K562 (cell line): ENCODE results near the gene BHLHE40. TPM values are rescaled to one million over a fixed set of nuclear protein-coding genes. Genes with fewer than 3 reads are reported as not detected.

Source experiments
- CHD2 ChIP-seq: IDR thresholded peaks from 2 replicates; pipeline ENCODE4 v1.6.1; 2011; ENCODE audit warnings: low read depth, low read length
- CREB3 ChIP-seq: fragments of 450-650 bp; conservative IDR thresholded peaks from 2 replicates; pipeline ENCODE4 v1.6.1; 2016; ENCODE audit warnings: missing genetic modification characterization, low read depth, mild to moderate bottlenecking, missing compliant biosample characterization, moderate library complexity
- CSDE1 ChIP-seq, 2 experiments: fragments of 450-650 bp; IDR thresholded peaks; 2 replicates each; pipeline ENCODE4 v1.6.1; 2016; ENCODE audit warnings: mild to moderate bottlenecking in 1 of 2
- GATAD2A ChIP-seq: fragments of 450-650 bp; IDR thresholded peaks from 2 replicates; pipeline ENCODE4 v1.6.1; 2017
- GTF2A2 ChIP-seq: IDR thresholded peaks from 2 replicates; pipeline ENCODE4 v1.6.1; 2016; ENCODE audit warnings: mild to moderate bottlenecking, missing genetic modification characterization, missing compliant biosample characterization
- HIVEP1 ChIP-seq: fragments of 250-450 bp; sonication (Bioruptor Pico); IDR thresholded peaks from 2 replicates; pipeline ENCODE4 v1.4.0; 2020; ENCODE audit warnings: mild to moderate bottlenecking
- JUN ChIP-seq, 2 experiments: sonication (generic) in 1 of 2; formaldehyde crosslinking in 1 of 2; IDR thresholded peaks; 2 replicates each; pipeline versions ENCODE4 v1.6.1 to v1.8.0; 2012 to 2022; ENCODE audit warnings: borderline replicate concordance in 2 of 2, mild to moderate bottlenecking in 2 of 2, improper control_type of control experiment in 1 of 2, low read depth in 1 of 2, low read length in 1 of 2, missing genetic modification reagents in 1 of 2
- JUNB ChIP-seq: fragments of 450-650 bp; formaldehyde crosslinking; conservative IDR thresholded peaks from 2 replicates; pipeline ENCODE4 v1.4.0; 2020; ENCODE audit warnings: mild to moderate bottlenecking
- L3MBTL2 ChIP-seq: fragments of 450-650 bp; IDR thresholded peaks from 2 replicates; pipeline ENCODE4 v1.6.1; 2016; ENCODE audit warnings: mild to moderate bottlenecking, moderate library complexity
- MAFK ChIP-seq: IDR thresholded peaks from 2 replicates; pipeline ENCODE4 v1.6.1; 2011; ENCODE audit warnings: low read length, improper control_type of control experiment
- MCM5 ChIP-seq: fragments of 450-650 bp; IDR thresholded peaks from 2 replicates; pipeline ENCODE4 v1.6.1; 2016; ENCODE audit warnings: low read depth
- MYC ChIP-seq, 2 experiments: fragments of 250-450 bp in 1 of 2; sonication (Bioruptor Pico) in 1 of 2; IDR thresholded peaks; 2 replicates each; pipeline versions ENCODE4 v1.5.1 to v1.6.1; 2012 to 2021; ENCODE audit warnings: low read depth in 2 of 2, borderline replicate concordance in 1 of 2, improper control_type of control experiment in 1 of 2, low read length in 1 of 2, mild to moderate bottlenecking in 1 of 2, moderate library complexity in 1 of 2
- NUFIP1 ChIP-seq: fragments of 450-650 bp; IDR thresholded peaks from 2 replicates; pipeline ENCODE4 v1.6.1; 2018; ENCODE audit not compliant: partially characterized antibody
- RHOXF2B ChIP-seq: fragments of 250-450 bp; sonication (Bioruptor Pico); conservative IDR thresholded peaks from 2 replicates; pipeline ENCODE4 v1.5.1; 2021
- RNF2 ChIP-seq: sonication (generic); IDR thresholded peaks from 2 replicates; pipeline ENCODE4 v1.6.1; 2016
- TOE1 ChIP-seq, 2 experiments: fragments of 450-650 bp in 1 of 2; sonication (generic) in 1 of 2; formaldehyde crosslinking in 1 of 2; IDR thresholded peaks; 2 replicates each; pipeline versions ENCODE4 v1.7.1 to v1.8.0; 2016 to 2022; ENCODE audit warnings: borderline replicate concordance in 2 of 2, mild to moderate bottlenecking in 2 of 2, antibody characterized with exemption in 1 of 2, inconsistent platforms in 1 of 2, low read depth in 1 of 2, missing genetic modification reagents in 1 of 2, moderate library complexity in 1 of 2
- ZFP91 ChIP-seq: sonication (generic); formaldehyde crosslinking; IDR thresholded peaks from 2 replicates; pipeline ENCODE4 v1.8.0; 2022; ENCODE audit warnings: mild to moderate bottlenecking, missing genetic modification reagents
- ZNF217 ChIP-seq: sonication (generic); formaldehyde crosslinking; IDR thresholded peaks from 2 replicates; pipeline ENCODE4 v1.8.0; 2022; ENCODE audit warnings: mild to moderate bottlenecking, missing genetic modification reagents
- ZNF311 ChIP-seq: fragments of 250-450 bp; sonication (Bioruptor Pico); IDR thresholded peaks from 2 replicates; pipeline ENCODE4 v1.4.0; 2020; ENCODE audit warnings: mild to moderate bottlenecking, moderate library complexity
- ZNF584 ChIP-seq: fragments of 200-800 bp; sonication (Bioruptor generic); IDR thresholded peaks from 2 replicates; pipeline ENCODE4 v1.6.1; 2016; ENCODE audit warnings: low read depth, mild to moderate bottlenecking, missing genetic modification characterization, missing compliant biosample characterization
- ZNF644 ChIP-seq: fragments of 200-800 bp; sonication (Bioruptor generic); IDR thresholded peaks from 2 replicates; pipeline ENCODE4 v1.6.1; 2016; ENCODE audit warnings: low read depth, missing genetic modification characterization, missing compliant biosample characterization
- polyA plus RNA-seq, 8 experiments: library from polyadenylated mRNA; depleted of rRNA in 4 of 8; stranded (reverse) in 5 of 8; unstranded in 3 of 8; fragments of >200 nt; fragmentation: Nextera tagmentation in 2 of 8; fragmentation: Illumina TruSeq in 1 of 8; extraction: Ambion mirVana in 2 of 8; extraction: Trizol in 1 of 8; gene quantifications; 2 replicates each; pipeline versions ENCODE4 v1.2.1 to v1.2.3, GENCODE V29; 2011 to 2014; ENCODE audit warnings: inconsistent platforms in 1 of 8, missing spikeins in 1 of 8
- total RNA-seq, 7 experiments: library from RNA; depleted of rRNA in 6 of 7; stranded (reverse); fragments of >200 nt in 6 of 7; fragmentation: Illumina TruSeq in 2 of 7; extraction: Trizol in 2 of 7; gene quantifications; 2 replicates each; pipeline versions ENCODE4 v1.2.1 to v1.2.3, GENCODE V29; 2011 to 2021; ENCODE audit warnings: low replicate concordance in 1 of 7
- TF ChIP-seq, protein P1 (sequence below): fragments of 250-450 bp; sonication (Bioruptor Pico); IDR thresholded peaks from 2 replicates; pipeline ENCODE4 v1.5.0; 2021; ENCODE audit warnings: mild to moderate bottlenecking, borderline replicate concordance

Gene BHLHE40
- total and polyA plus RNA-seq, 9 of the 15 experiments (the other 6 are each of a cell fraction or from before 2014, with no cell fraction given): 12.0 to 83.9 (median 31.4) TPM

DNA sequence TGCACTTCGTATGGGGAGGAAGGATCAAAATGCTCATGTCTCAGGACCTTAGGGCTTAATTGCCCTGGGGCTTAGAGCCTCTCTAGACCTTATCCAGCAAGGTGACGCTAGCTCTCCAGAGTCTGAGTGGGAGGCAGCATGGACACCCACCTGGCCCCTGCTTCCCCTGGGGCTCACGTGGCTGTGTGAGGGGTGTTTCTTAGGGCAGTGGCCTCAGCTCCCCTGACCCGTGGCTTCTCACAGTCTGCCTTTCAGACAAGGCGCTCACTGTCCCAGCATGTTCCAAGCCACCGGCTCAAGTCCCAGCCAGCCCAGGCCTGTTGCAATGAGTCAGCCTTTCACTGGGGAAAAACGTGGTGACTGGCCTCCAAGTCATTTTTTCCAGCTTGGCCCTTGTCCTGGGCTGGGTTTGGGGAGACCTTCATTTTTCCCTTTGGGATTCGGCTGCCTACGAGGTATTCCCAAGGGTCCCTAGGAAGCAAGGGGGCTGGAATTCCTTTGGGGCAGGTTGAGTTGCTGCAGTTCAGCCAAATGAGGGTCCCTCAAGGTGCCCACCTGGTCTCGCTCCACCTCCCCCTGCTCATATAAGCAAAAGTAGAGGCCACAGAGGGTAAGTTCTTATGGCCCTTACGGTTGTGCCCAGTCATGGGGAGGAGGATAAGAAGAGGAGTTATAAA lies 15.7 kb downstream of the BHLHE40 start (continued):
- TF ChIP-seq TOE1 (IDR thresholded peaks at IDR 0.05; ENCODE audit: borderline replicate concordance) (peak; percentile 57; the same call in 1 of the 2 replicates), TOE1 (CRISPR knock-in tag; IDR thresholded peaks at IDR 0.05; ENCODE audit: borderline replicate concordance, low read depth) (no peak), RHOXF2B (CRISPR knock-in tag) (0 out of 2 replicates have a peak, but pooled peaks have one; percentile 55), ZNF217 (CRISPR knock-in tag) (no peak), NUFIP1 (peak; percentile 77), GATAD2A (peak; percentile 85; the same call in 1 of the 2 replicates), JUN (IDR thresholded peaks at IDR 0.05; ENCODE audit: borderline replicate concordance, low read depth, low read length) (peak; percentile 95), JUN (CRISPR knock-in tag; IDR thresholded peaks at IDR 0.05; ENCODE audit: borderline replicate concordance) (no peak), CSDE1 (IDR thresholded peaks at IDR 0.05) (no peak), ZFP91 (CRISPR knock-in tag) (no peak), ZNF311 (CRISPR knock-in tag) (no peak), JUNB (CRISPR knock-in tag) (no peak), L3MBTL2 (peak; percentile 94), GTF2A2 (peak; percentile 85), RNF2 (peak; percentile 51; the same call in 1 of the 2 replicates), MCM5 (no peak), HIVEP1 (CRISPR knock-in tag) (peak; percentile 73; the same call in 1 of the 2 replicates), ZNF584 (peak; percentile 86), ZNF644 (peak; percentile 77; the same call in 1 of the 2 replicates), CREB3 (tag) (peak; percentile 89), MYC (IDR thresholded peaks at IDR 0.05; ENCODE audit: low read depth, low read length) (peak; percentile 97), MYC (CRISPR knock-in tag; IDR thresholded peaks at IDR 0.05; ENCODE audit: borderline replicate concordance, low read depth) (peak; percentile 63; the same call in 1 of the 2 replicates), MAFK (peak; percentile 84), CHD2 (no peak)
- TF ChIP-seq, protein P1, sequence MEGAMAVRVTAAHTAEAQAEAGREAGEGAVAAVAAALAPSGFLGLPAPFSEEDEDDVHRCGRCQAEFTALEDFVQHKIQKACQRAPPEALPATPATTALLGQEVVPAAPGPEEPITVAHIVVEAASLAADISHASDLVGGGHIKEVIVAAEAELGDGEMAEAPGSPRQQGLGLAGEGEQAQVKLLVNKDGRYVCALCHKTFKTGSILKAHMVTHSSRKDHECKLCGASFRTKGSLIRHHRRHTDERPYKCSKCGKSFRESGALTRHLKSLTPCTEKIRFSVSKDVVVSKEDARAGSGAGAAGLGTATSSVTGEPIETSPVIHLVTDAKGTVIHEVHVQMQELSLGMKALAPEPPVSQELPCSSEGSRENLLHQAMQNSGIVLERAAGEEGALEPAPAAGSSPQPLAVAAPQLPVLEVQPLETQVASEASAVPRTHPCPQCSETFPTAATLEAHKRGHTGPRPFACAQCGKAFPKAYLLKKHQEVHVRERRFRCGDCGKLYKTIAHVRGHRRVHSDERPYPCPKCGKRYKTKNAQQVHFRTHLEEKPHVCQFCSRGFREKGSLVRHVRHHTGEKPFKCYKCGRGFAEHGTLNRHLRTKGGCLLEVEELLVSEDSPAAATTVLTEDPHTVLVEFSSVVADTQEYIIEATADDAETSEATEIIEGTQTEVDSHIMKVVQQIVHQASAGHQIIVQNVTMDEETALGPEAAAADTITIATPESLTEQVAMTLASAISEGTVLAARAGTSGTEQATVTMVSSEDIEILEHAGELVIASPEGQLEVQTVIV (CRISPR knock-in tag): 0 out of 2 replicates have a peak, but pooled peaks have one; percentile 44
